Middle frontal gyrus (tissue), 1 donor: Measurements from ENCODE around the gene PPM1L.

ENCODE experiments used
- DNase-seq: peaks from one replicate; pipeline ENCODE4 v3.0.0-alpha.2; 2015; ENCODE audit warnings: low spot score; ENCODE audit errors: extremely low spot score

PPM1L gene

DNA sequence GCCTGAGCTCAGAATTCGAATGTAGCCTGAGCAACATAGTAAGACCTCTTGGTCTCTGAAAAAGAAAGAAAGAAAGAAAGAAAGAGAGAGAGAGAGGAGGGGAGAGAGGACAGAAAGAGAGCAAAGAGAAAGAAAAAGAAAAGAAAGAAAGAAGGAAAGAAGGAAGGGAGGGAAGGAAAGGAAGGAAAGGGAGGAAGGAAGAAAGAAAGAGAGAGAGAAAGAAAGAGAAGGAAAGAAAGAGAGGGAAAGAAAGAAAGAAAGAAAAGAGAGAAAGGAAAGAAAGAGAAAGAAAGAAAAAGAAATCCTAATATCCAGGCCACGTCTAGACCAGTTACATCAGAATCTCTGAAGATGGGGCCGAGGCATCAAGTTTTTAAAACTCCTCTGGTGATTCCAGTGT, 50.7 kb downstream of the PPM1L start:
- no peak for DNase-seq

DNA sequence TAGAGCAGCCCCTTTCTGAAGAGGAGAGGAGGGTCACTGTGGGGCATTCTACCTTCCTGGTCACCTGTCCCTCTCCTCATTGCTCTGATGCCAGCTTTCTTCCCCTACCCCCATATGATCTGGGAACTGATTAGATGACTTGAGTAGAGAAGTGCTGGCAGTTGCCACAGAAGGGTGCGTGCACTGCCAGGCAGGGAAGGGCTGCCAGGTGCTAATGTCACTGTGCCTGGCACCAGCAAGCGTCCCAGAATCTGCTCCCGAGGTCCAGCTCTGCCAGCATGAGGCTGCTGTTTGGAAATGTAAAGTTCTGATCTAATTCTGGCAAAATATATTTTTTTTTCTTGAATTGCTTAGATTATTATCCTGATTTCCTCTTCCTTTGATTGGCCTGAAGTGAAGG, 52.8 kb downstream of the PPM1L start:
- no peak for DNase-seq

GRCh38 chr3:160809453-160809852, 53.4 kb downstream of the PPM1L start:
- DNase-seq, result no peak

- no peak for DNase-seq
These were observed 54.6 kb downstream of the PPM1L start for GRCh38 chr3:160810362-160811236.

- no peak for DNase-seq
These were observed 55.2 kb downstream of the PPM1L start for GRCh38 chr3:160811237-160811548.

DNA sequence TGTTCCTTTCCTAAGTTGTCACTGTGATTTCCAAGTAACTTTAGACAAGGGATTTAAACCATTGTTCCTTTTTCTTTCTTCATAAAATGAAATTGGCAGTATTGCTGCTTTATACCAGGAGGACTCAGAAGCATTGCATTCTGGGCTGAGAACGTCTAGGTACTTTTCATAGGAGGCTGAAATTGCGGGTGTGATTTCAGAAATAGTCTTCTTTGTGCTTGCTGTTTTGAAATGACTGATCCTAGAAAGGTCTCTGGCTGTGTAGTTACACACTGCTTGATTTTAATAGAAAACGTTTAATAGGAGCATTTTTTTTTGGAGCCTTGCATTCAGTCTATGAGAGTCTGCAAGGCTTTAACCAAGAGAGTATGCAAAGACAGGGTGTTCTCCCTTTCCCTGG, 56.3 kb downstream of the PPM1L start:
- DNase-seq, result no peak

DNA sequence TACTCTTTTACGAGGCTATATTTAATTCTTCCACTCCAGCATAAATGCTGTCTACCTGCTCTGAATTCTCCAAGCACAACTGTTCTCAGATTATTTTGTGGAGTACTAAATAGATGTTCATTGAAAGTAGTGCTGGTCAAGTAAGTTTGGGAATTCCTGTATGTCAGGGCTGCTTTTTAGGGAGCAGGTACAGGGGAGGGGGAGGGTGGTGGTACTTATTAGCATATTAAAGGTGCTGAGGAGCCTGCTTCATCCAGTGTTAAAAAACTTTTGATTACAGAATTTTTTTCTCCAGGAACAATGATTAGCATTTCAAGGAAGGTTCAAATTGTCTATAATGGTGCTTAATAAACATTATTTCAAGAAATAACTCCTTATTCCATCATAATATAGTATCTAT, 59.2 kb downstream of the PPM1L start:
- no peak for DNase-seq

GRCh38 chr3:160820022-160820421, 64.0 kb downstream of the PPM1L start:
- DNase-seq, result no peak

DNA sequence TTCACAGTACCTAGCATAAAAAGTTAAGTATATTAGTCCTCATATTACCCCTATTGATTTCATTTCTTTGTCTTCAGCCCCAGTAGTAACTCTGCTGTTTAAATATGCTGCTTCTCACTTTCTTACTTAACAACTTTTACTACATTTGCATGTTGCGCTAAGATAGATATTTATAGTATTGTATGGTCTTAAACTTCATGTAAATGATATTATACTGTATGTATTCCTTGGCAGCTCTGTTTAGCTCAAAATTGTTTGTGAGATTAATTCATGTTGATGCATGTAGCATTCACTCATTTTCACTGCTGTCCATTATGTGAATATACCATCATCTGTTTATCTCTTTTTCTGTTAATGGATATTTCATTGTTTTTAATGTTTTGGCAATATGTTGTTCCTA, 64.4 kb downstream of the PPM1L start:
- DNase-seq, result no peak

- DNase-seq, result no peak
These were observed 66.9 kb downstream of the PPM1L start for GRCh38 chr3:160822936-160823335.

- DNase-seq, result no peak
These were observed 69.3 kb downstream of the PPM1L start for GRCh38 chr3:160825311-160825800.

GRCh38 chr3:160826408-160826807, 70.4 kb downstream of the PPM1L start:
- DNase-seq, result no peak

GRCh38 chr3:160826991-160827390, 71.0 kb downstream of the PPM1L start:
- DNase-seq, result no peak

DNA sequence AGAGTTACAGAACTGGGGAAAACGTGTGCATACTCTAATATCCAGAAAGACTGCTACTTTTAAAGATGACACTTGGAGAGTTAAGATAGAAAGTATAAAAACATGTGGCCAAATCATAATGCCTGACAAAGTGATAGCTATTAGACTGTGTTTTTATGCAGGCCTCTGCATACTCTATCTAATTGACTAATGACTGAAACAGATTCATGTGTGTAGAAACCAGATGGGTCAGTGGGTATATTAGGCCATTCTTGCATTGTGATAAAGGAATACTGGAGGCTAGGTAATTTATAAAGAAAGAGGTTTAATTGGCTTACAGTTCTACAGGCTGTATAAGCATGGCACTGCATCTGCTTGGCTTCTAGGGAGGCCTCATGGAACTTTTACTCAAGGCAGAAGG, 71.5 kb downstream of the PPM1L start:
- no peak for DNase-seq

DNA sequence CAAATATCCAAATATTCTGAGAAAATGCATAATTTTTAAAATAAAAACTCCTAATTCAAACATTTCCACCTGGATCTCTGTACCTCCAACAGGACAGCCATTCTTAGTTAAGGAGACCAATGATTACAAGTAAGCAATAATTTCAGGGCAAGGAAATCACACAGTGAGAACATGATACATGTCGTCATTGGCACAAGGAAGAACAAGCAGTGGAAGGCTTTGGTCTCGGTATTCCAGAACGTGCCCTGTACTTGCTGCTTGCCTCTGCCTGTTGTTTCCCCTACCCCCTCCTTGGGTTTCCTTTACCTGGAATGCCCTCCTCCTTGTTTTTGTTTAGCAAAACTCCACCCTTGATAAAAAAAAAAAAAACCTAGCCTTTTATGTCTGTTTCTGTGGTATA, 72.8 kb downstream of the PPM1L start:
- no peak for DNase-seq

GRCh38 chr3:160829486-160830009, 73.5 kb downstream of the PPM1L start:
- DNase-seq, result no peak

- DNase-seq, result no peak
These were observed 74.8 kb downstream of the PPM1L start for GRCh38 chr3:160830796-160831195.

DNA sequence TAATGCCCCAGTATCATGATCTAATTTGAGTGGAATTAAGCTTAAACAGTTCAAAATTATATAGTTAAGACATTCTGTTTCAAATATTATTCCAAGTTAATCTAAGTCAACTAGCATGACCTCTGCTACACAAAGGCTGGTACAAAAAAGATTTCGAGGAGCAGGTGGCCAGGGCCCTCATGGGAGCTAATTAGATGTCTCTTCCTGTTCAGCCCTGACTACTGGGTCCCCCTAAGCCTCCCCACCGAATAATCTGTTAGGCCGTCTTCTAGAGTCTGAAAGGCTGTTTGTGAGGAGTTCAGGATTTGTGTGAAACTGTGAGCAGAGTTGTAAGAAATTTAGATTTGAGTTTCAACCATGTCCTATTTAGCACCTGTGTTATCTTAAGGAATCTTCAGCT, 75.4 kb downstream of the PPM1L start:
- DNase-seq, result no peak

GRCh38 chr3:160837394-160837980, 81.5 kb downstream of the PPM1L start:
- no peak for DNase-seq

DNA sequence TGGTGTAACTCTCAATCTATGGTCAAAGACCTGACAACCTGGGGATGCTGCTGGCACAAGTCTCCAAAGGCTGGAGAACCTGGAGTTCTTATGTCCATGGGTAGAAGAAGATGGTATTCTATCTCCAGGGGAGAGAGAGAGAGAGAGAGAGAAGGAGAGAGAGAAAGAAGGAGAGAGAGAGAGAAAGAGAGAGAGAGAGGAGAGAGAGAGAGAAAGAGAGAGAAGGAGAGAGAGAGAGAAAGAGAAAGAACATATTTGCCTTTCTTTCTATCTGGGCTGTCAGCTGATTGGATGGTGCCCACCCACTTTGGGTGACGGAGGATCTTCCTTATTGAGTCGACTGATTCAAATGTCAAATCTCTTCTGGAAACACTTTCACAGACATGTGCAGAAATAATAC, 84.6 kb downstream of the PPM1L start:
- DNase-seq, result no peak

- DNase-seq, result no peak
These were observed 85.4 kb downstream of the PPM1L start for GRCh38 chr3:160841455-160841854.

- no peak for DNase-seq
These were observed 86.3 kb downstream of the PPM1L start for GRCh38 chr3:160842021-160843005.
